Activated T-helper 1 cell treated with anti-CD3 and anti-CD28 coated beads, Interleukin-12 subunit alpha, Interleukin-12 subunit beta, Interleukin-2, Interleukin-4 antibody, amounts not matched to agents 30 ng/mL and 10 ng/mL and 1 ng/mL, durations not matched to agents 14 hours and 24 hours and 36 hours (primary cell): Measurements from ENCODE around the gene TMPRSS6. TPM values are rescaled to one million over a fixed set of nuclear protein-coding genes. Genes with fewer than 3 reads are reported as not detected.
A peak's percentile ranks its signal among the peaks of the same experiment; 100 is the strongest.

Experiments
- DNase-seq: peaks from one replicate; pipeline ENCODE4 v3.0.0; 2021; ENCODE audit warnings: low spot score
- H3K27ac Mint-ChIP-seq: one replicate; pipeline ENCODE4 v1.8.0; 2021; ENCODE audit warnings: mild to moderate bottlenecking, mixed read lengths
- H3K27me3 Mint-ChIP-seq: one replicate; pipeline ENCODE4 v1.8.0; 2022; ENCODE audit warnings: mild to moderate bottlenecking, moderate library complexity, mixed read lengths; ENCODE audit not compliant: insufficient read depth
- H3K36me3 Mint-ChIP-seq: one replicate; pipeline ENCODE4 v1.8.0; 2021; ENCODE audit warnings: low read depth, mixed read lengths
- H3K4me1 Mint-ChIP-seq: one replicate; pipeline ENCODE4 v1.8.0; 2021; ENCODE audit warnings: low read depth, mixed read lengths
- H3K4me3 Mint-ChIP-seq: one replicate; pipeline ENCODE4 v1.8.0; 2021; ENCODE audit warnings: mild to moderate bottlenecking, moderate library complexity, mixed read lengths
- H3K9me3 Mint-ChIP-seq: one replicate; pipeline ENCODE4 v1.8.0; 2021; ENCODE audit warnings: mixed read lengths
- intact Hi-C: fragments of 100-400 bp; cut with micrococcal nuclease; formaldehyde crosslinking; loops from one replicate; pipeline ENCODE4 v1.15.1; 2024
- total RNA-seq: library from RNA; stranded (reverse); gene quantifications from 2 replicates; pipeline ENCODE4 v1.2.3, GENCODE V29; 2022

TMPRSS6 gene
- total RNA-seq, 1 donor from 2014 or later: 2.3 TPM

- Mint-ChIP-seq H3K36me3 (no peaks in the 10 kb centered on the region), H3K27me3 (peaks cover 6% of the 10 kb centered on the region), H3K4me3 (no peak overlapping the region), H3K4me1 (peaks cover 33% of the 10 kb centered on the region), H3K9me3 (no peaks in the 10 kb centered on the region), H3K27ac (no peak overlapping the region)
- no peak for DNase-seq
- intact Hi-C loops: no loop called here
Measured at GRCh38 chr22:37103151-37103550, 6.4 kb downstream of the TMPRSS6 start.

- Mint-ChIP-seq H3K36me3 (no peaks in the 10 kb centered on the region), H3K27ac (no peak overlapping the region), H3K9me3 (no peaks in the 10 kb centered on the region), H3K4me3 (no peak overlapping the region), H3K27me3 (peaks cover 6% of the 10 kb centered on the region), H3K4me1 (peaks cover 34% of the 10 kb centered on the region)
- intact Hi-C loops: no loop called here
- DNase-seq: no peak
Measured at GRCh38 chr22:37101311-37102066, 8.0 kb downstream of the TMPRSS6 start.

GRCh38 chr22:37100589-37101127 lies 8.9 kb downstream of the TMPRSS6 start:
- intact Hi-C loops: no loop called here
- no peaks in the 10 kb centered on the region for H3K9me3 Mint-ChIP-seq
- no peak overlapping the region for H3K4me3 Mint-ChIP-seq
- DNase-seq: no peak
- peaks cover 6% of the 10 kb centered on the region for H3K27me3 Mint-ChIP-seq
- H3K27ac Mint-ChIP-seq: no peak overlapping the region
- H3K36me3 Mint-ChIP-seq: no peaks in the 10 kb centered on the region
- peaks cover 38% of the 10 kb centered on the region for H3K4me1 Mint-ChIP-seq

- Mint-ChIP-seq H3K27ac (no peak overlapping the region), H3K36me3 (no peaks in the 10 kb centered on the region), H3K4me3 (no peak overlapping the region), H3K27me3 (peaks cover 6% of the 10 kb centered on the region), H3K4me1 (peaks cover 52% of the 10 kb centered on the region), H3K9me3 (no peaks in the 10 kb centered on the region)
- intact Hi-C loops: no loop called here
- no peak for DNase-seq
Measured at GRCh38 chr22:37098976-37099591, 10.4 kb downstream of the TMPRSS6 start.

- no peak for DNase-seq
- Mint-ChIP-seq H3K4me3 (no peak overlapping the region), H3K36me3 (no peaks in the 10 kb centered on the region), H3K27me3 (peaks cover 3% of the 10 kb centered on the region), H3K4me1 (peaks cover 47% of the 10 kb centered on the region), H3K9me3 (no peaks in the 10 kb centered on the region), H3K27ac (peak overlapping the region; percentile 49)
- intact Hi-C loops: no loop called here
Measured at GRCh38 chr22:37097346-37097745, 12.2 kb downstream of the TMPRSS6 start.

- Mint-ChIP-seq H3K27me3 (peaks cover 3% of the 10 kb centered on the region), H3K27ac (peak overlapping the region; percentile 80), H3K4me1 (peaks cover 38% of the 10 kb centered on the region), H3K4me3 (no peak overlapping the region), H3K36me3 (no peaks in the 10 kb centered on the region), H3K9me3 (no peaks in the 10 kb centered on the region)
- DNase-seq: no peak
- intact Hi-C loops: loop anchor here (1.0 kb wide), 3 partner anchors 16 to 136 kb away; no protein-coding TSS in a partner anchor
Measured at GRCh38 chr22:37095113-37095512, 14.4 kb downstream of the TMPRSS6 start.

- no peaks in the 10 kb centered on the region for H3K36me3 Mint-ChIP-seq
- intact Hi-C loops: no loop called here
- no peak overlapping the region for H3K27ac Mint-ChIP-seq
- peaks cover 38% of the 10 kb centered on the region for H3K4me1 Mint-ChIP-seq
- H3K4me3 Mint-ChIP-seq: no peak overlapping the region
- DNase-seq: no peak
- no peaks in the 10 kb centered on the region for H3K27me3 Mint-ChIP-seq
- no peaks in the 10 kb centered on the region for H3K9me3 Mint-ChIP-seq
Measured at GRCh38 chr22:37094239-37094638, 15.3 kb downstream of the TMPRSS6 start.

- Mint-ChIP-seq H3K4me3 (no peak overlapping the region), H3K27ac (no peak overlapping the region), H3K4me1 (peaks cover 37% of the 10 kb centered on the region), H3K27me3 (no peaks in the 10 kb centered on the region), H3K36me3 (peaks cover 1% of the 10 kb centered on the region), H3K9me3 (no peaks in the 10 kb centered on the region)
- no peak for DNase-seq
- intact Hi-C loops: no loop called here
Measured at GRCh38 chr22:37092997-37093396, 16.5 kb downstream of the TMPRSS6 start.

- H3K36me3 Mint-ChIP-seq: peaks cover 1% of the 10 kb centered on the region
- peaks cover 43% of the 10 kb centered on the region for H3K4me1 Mint-ChIP-seq
- DNase-seq: no peak
- no peak overlapping the region for H3K4me3 Mint-ChIP-seq
- intact Hi-C loops: no loop called here
- H3K9me3 Mint-ChIP-seq: no peaks in the 10 kb centered on the region
- H3K27me3 Mint-ChIP-seq: no peaks in the 10 kb centered on the region
- H3K27ac Mint-ChIP-seq: no peak overlapping the region
Measured at GRCh38 chr22:37091994-37092393, 17.5 kb downstream of the TMPRSS6 start.

GRCh38 chr22:37090920-37091695 lies 18.4 kb downstream of the TMPRSS6 start:
- Mint-ChIP-seq H3K4me1 (peaks cover 40% of the 10 kb centered on the region), H3K27ac (no peak overlapping the region), H3K36me3 (peaks cover 1% of the 10 kb centered on the region), H3K27me3 (no peaks in the 10 kb centered on the region), H3K4me3 (no peak overlapping the region), H3K9me3 (no peaks in the 10 kb centered on the region)
- no peak for DNase-seq
- intact Hi-C loops: no loop called here

- Mint-ChIP-seq H3K27me3 (no peaks in the 10 kb centered on the region), H3K36me3 (peaks cover 1% of the 10 kb centered on the region), H3K4me3 (no peak overlapping the region), H3K4me1 (peaks cover 34% of the 10 kb centered on the region), H3K27ac (no peak overlapping the region), H3K9me3 (no peaks in the 10 kb centered on the region)
- intact Hi-C loops: no loop called here
- no peak for DNase-seq
Measured at GRCh38 chr22:37089434-37089833, 20.1 kb downstream of the TMPRSS6 start.

GRCh38 chr22:37088750-37089408 lies 20.6 kb downstream of the TMPRSS6 start:
- peaks cover 34% of the 10 kb centered on the region for H3K4me1 Mint-ChIP-seq
- DNase-seq: no peak
- H3K4me3 Mint-ChIP-seq: peak overlapping the region; percentile 67
- H3K27me3 Mint-ChIP-seq: no peaks in the 10 kb centered on the region
- H3K27ac Mint-ChIP-seq: peak overlapping the region; percentile 80
- intact Hi-C loops: no loop called here
- peaks cover 1% of the 10 kb centered on the region for H3K36me3 Mint-ChIP-seq
- no peaks in the 10 kb centered on the region for H3K9me3 Mint-ChIP-seq
